GM18505 (cell line): ENCODE data around the gene RPS6KA6.

Experiments used
- ATAC-seq: cut with Tn5 transposase; IDR thresholded peaks from one replicate; pipeline ENCODE4 v1.9.1; 2021; ENCODE audit not compliant: unreplicated experiment
- POLR2A ChIP-seq: IDR thresholded peaks from 4 replicates; pipeline ENCODE4 v1.6.1; 2011; ENCODE audit warnings: borderline replicate concordance; ENCODE audit not compliant: insufficient read depth, insufficient read length; ENCODE audit errors: extremely low read depth

The RPS6KA6 gene

GRCh38 chrX:84046403-84046984 is 141.5 kb downstream of the RPS6KA6 start:
- peak; percentile 89 for ATAC-seq
- TF ChIP-seq POLR2A: no peak

- no peak for ATAC-seq
- no peak for TF ChIP-seq POLR2A
Measured at GRCh38 chrX:84044051-84044450, 143.9 kb downstream of the RPS6KA6 start.
